ENCODE data around the gene VPS13D. TPM values are rescaled to one million over a fixed set of nuclear protein-coding genes. Genes with fewer than 3 reads are reported as not detected.

Gene VPS13D
- total RNA-seq, 1 experiment from 2014 or later, result 20.2 TPM

DNA sequence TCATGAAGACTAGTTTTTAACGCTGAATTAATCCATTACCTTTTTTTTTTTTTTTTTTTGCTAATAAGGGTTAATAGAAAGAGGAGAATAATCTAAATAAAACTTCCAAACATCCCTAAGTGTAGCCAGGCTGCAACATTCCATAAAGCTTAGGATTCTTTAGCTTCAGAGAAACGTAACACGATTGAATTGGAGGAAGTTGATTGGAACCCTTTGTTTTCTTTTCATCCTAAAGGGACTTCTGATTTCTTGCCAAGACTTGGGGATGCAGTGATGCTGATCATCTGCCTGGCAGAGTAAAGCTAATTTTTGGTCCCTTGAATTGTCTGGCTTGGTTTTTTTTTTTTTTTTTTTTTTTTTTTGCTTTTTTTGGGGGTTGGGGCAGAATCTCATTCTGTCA is 142.9 kb downstream of the VPS13D start:
- Histone ChIP-seq H2BK15ac (ENCODE audit: low read depth, low read length) (no peak overlapping the region), H4K5ac (ENCODE audit: insufficient read length, low read depth, low read length) (no peak overlapping the region), H2BK5ac (ENCODE audit: insufficient read length, low read length) (no peak overlapping the region), H4K8ac (replicated peaks; ENCODE audit: insufficient read length, low read depth, low read length) (no peak overlapping the region), H3K23me2 (ENCODE audit: insufficient read length, low read depth, low read length, poor library complexity, severe bottlenecking) (no peaks in the 10 kb centered on the region), H4K91ac (ENCODE audit: insufficient read length, low read depth, low read length) (no peak overlapping the region), H3K4me1 (ENCODE audit: insufficient read depth, low read length) (no peaks in the 10 kb centered on the region), H3K4me2 (ENCODE audit: insufficient read depth, insufficient read length, low read length) (no peak overlapping the region), H3K4ac (ENCODE audit: low read depth, low read length) (no peak overlapping the region), H2AFZ (ENCODE audit: low read length) (no peak overlapping the region), H3K27me3 (ENCODE audit: insufficient read depth, low read length) (no peaks in the 10 kb centered on the region), H3K9ac (ENCODE audit: extremely low read depth, insufficient read length, low read length) (no peak overlapping the region), H2AK5ac (ENCODE audit: insufficient read length, low read length) (no peak overlapping the region), H3K79me2 (ENCODE audit: insufficient read depth, low read length) (no peaks in the 10 kb centered on the region), H3K56ac (ENCODE audit: insufficient read length, low read depth, low read length) (no peak overlapping the region), H3T11ph (ENCODE audit: low read length) (no peak overlapping the region), H2BK12ac (ENCODE audit: insufficient read length, low read depth, low read length) (no peak overlapping the region), H3K14ac (ENCODE audit: insufficient read depth, low read length) (no peak overlapping the region), H3K27ac (ENCODE audit: insufficient read length, low read depth, low read length) (no peak overlapping the region), H2BK20ac (ENCODE audit: low read depth, low read length, poor library complexity, severe bottlenecking) (no peak overlapping the region), H3K9me3 (ENCODE audit: control insufficient read depth, low read depth, low read length) (no peaks in the 10 kb centered on the region), H3K18ac (ENCODE audit: insufficient read length, low read depth, low read length) (no peak overlapping the region), H2BK120ac (ENCODE audit: low read depth, low read length, poor library complexity, severe bottlenecking) (no peak overlapping the region), H3K79me1 (ENCODE audit: insufficient read depth, low read depth, low read length, poor library complexity, severe bottlenecking) (no peaks in the 10 kb centered on the region), H3K23ac (ENCODE audit: insufficient read length, low read depth, low read length) (no peak overlapping the region), H4K20me1 (ENCODE audit: control insufficient read depth, insufficient read depth, insufficient read length) (no peaks in the 10 kb centered on the region)
- no peaks in the 10 kb centered on the region for H3K27me3 Mint-ChIP-seq (ENCODE audit: low read depth)
- H3K4me3 Mint-ChIP-seq, result no peak overlapping the region
- WGBS (ENCODE audit: extremely low coverage, insufficient read length, low lambda C conversion rate), result no CpG with 5 or more reads among the region's 3 CpGs
- no peaks in the 10 kb centered on the region for H3K4me1 Mint-ChIP-seq
- DNase-seq, result no peak
- TF ChIP-seq, protein P1, sequence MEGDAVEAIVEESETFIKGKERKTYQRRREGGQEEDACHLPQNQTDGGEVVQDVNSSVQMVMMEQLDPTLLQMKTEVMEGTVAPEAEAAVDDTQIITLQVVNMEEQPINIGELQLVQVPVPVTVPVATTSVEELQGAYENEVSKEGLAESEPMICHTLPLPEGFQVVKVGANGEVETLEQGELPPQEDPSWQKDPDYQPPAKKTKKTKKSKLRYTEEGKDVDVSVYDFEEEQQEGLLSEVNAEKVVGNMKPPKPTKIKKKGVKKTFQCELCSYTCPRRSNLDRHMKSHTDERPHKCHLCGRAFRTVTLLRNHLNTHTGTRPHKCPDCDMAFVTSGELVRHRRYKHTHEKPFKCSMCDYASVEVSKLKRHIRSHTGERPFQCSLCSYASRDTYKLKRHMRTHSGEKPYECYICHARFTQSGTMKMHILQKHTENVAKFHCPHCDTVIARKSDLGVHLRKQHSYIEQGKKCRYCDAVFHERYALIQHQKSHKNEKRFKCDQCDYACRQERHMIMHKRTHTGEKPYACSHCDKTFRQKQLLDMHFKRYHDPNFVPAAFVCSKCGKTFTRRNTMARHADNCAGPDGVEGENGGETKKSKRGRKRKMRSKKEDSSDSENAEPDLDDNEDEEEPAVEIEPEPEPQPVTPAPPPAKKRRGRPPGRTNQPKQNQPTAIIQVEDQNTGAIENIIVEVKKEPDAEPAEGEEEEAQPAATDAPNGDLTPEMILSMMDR (conservative IDR thresholded peaks at IDR 0.05), result no peak
- no peak overlapping the region; a peak in 1 of 7 replicates for H3K27ac Mint-ChIP-seq
- no peaks in the 10 kb centered on the region for H3K9me3 Mint-ChIP-seq
- peaks cover 5 to 14% (median 8%) of the 10 kb centered on the region in 3 experiments; a peak in 5 of 7 replicates for H3K36me3 Mint-ChIP-seq (ENCODE audit: insufficient read depth in 1 of 3, low read depth in 3 of 3)

All from H9 (cell line).